Ovary (tissue), 9 donors: ENCODE data around the gene POLR2E. TPM values are rescaled to one million over a fixed set of nuclear protein-coding genes. Genes with fewer than 3 reads are reported as not detected.
"Not testable (repeated sequence)": the region's sequence is repeated elsewhere in the genome, so short reads cannot be mapped to it uniquely, and the experiment has no call there.

Experiments
- DNase-seq, 5 donors: peaks; one replicate each; pipeline ENCODE4 v3.0.0-alpha.2; 2019 to 2020
- H3K27ac ChIP-seq, 2 donors: fragments of 200-600 bp; one replicate each; pipeline versions ENCODE4 v1.5.1 to v1.8.0; 2019 to 2022
- H3K27me3 ChIP-seq: fragments of 200-600 bp; one replicate; pipeline ENCODE4 v1.8.0; 2022
- H3K36me3 ChIP-seq: fragments of 200-600 bp; sonication (generic); one replicate; pipeline ENCODE4 v1.5.1; 2019
- H3K4me1 ChIP-seq: one replicate; pipeline ENCODE4 v1.8.1; 2013; ENCODE audit warnings: mild to moderate bottlenecking, moderate library complexity; ENCODE audit not compliant: insufficient read depth
- H3K4me3 ChIP-seq: fragments of 200-600 bp; sonication (generic); one replicate; pipeline ENCODE4 v1.5.1; 2017
- H3K9me3 ChIP-seq, 2 donors: fragments of 200-600 bp in 1 of 2; sonication (generic) in 1 of 2; one replicate each; pipeline versions ENCODE4 v1.5.1 to v1.8.1; 2013 to 2019; ENCODE audit warnings: mild to moderate bottlenecking in 1 of 2, moderate library complexity in 1 of 2
- CTCF ChIP-seq, 3 donors: fragments of 450-650 bp in 2 of 3; fragments of 200-600 bp in 1 of 3; IDR thresholded peaks; one replicate each; pipeline versions ENCODE4 v1.5.1 to v1.8.0; 2016 to 2022; ENCODE audit warnings: antibody characterized with exemption in 3 of 3, mild to moderate bottlenecking in 1 of 3
- EP300 ChIP-seq: sonication (generic); formaldehyde crosslinking; IDR thresholded peaks from one replicate; pipeline ENCODE4 v1.6.1; 2017; ENCODE audit warnings: antibody characterized with exemption
- POLR2A ChIP-seq: fragments of 450-650 bp; IDR thresholded peaks from one replicate; pipeline ENCODE4 v1.6.1; 2017; ENCODE audit warnings: antibody characterized with exemption, mild to moderate bottlenecking, moderate library complexity
- WGBS, 3 donors: extraction: QIAGEN DNeasy Blood & Tissue Kit in 1 of 3; methylation state at CpG; one replicate each; pipeline versions ENCODE4 v1.1.5 to v1.1.7; 2013 to 2017; 5-methylcytosine and 5-hydroxymethylcytosine counted together
- intact Hi-C, 4 donors: fragments of 100-400 bp; cut with DNase I; formaldehyde crosslinking; loops; one replicate each; pipeline versions ENCODE4 v1.11.0 to v1.15.1; 2022 to 2023
- polyA plus RNA-seq, 2 donors: library from polyadenylated mRNA; stranded (reverse); fragments of 200-250 nt in 1 of 2; fragments of 350-450 nt in 1 of 2; fragmentation: Illumina TruSeq in 1 of 2; extraction: RNeasy Lipid Tissue Mini Kit (QIAGEN cat#74804) in 1 of 2; gene quantifications; one replicate each; pipeline ENCODE4 v1.2.3, GENCODE V29; 2013 to 2014
- total RNA-seq, 7 donors: library from RNA; depleted of rRNA in 2 of 7; stranded (reverse); fragments of >200 nt in 2 of 7; fragmentation: NEBNext Ultra II Directional in 3 of 7; extraction: Animal tissue kit (Norgen Biotek cat#: 25700) in 3 of 7; gene quantifications; one replicate each; pipeline versions ENCODE4 v1.1.0 to v1.2.4, GENCODE V29; 2016 to 2023
- donor health status: DM: no; HTN: no; CAD: no; lungs with moderate emphysema.
- donor health status: DM: no; HTN: no; CAD: no.
- donor health status: Bipolar disorder and iron deficiency.
- donor health status: DM: yes; HTN: yes; CAD: no.
- donor health status: DM: no; HTN: no; CAD: no.
- donor health status: DM: yes; HTN: yes; CAD: no.

POLR2E gene
- total and polyA plus RNA-seq, 9 donors = 11.1 to 157 (median 119) TPM

- Histone ChIP-seq H3K27ac (peak overlapping the region; percentile 79 to 83), H3K36me3 (no peaks in the 10 kb centered on the region), H3K4me1 (peaks cover 22% of the 10 kb centered on the region), H3K27me3 (no peaks in the 10 kb centered on the region), H3K9me3 (no peaks in the 10 kb centered on the region), H3K4me3 (peak overlapping the region; percentile 67)
- WGBS, 3 donors = 1 to 3% (median 2%) methylated on average over 37 to 64 of the region's 64 CpGs
- intact Hi-C loops = loop anchor here in 1 of 4 donors (5.0 kb wide), 1 partner anchor 35 kb away; no protein-coding TSS in a partner anchor
- DNase-seq = peak; percentile 76 to 84 (median 79)
- TF ChIP-seq CTCF (IDR thresholded peaks at IDR 0.05) (peak in 2 of 3 donors; percentile 33 to 42), EP300 (peak; percentile 95), POLR2A (peak; percentile 14)
Observed at GRCh38 chr19:1131718-1132551, 36.8 kb upstream of the POLR2E start.

- Histone ChIP-seq H3K36me3 (no peaks in the 10 kb centered on the region), H3K27ac (peak overlapping the region; percentile 40 to 79), H3K9me3 (no peaks in the 10 kb centered on the region), H3K27me3 (no peaks in the 10 kb centered on the region), H3K4me3 (peak overlapping the region; percentile 67), H3K4me1 (peaks cover 22% of the 10 kb centered on the region)
- peak in 1 of 5 donors; percentile 43 for DNase-seq
- TF ChIP-seq EP300 (no peak), POLR2A (no peak), CTCF (IDR thresholded peaks at IDR 0.05) (no peak)
- intact Hi-C loops = loop anchor here in 1 of 4 donors (5.0 kb wide), 1 partner anchor 36 kb away; no protein-coding TSS in a partner anchor
- 62 to 77% (median 68%) methylated on average over 19 to 22 of the region's 22 CpGs for WGBS, 3 donors
Observed at GRCh38 chr19:1130771-1131717, 35.9 kb upstream of the POLR2E start.

GRCh38 chr19:1129535-1129934 lies 34.4 kb upstream of the POLR2E start:
- Histone ChIP-seq H3K4me3 (no peak overlapping the region), H3K27ac (no peak overlapping the region), H3K4me1 (peaks cover 22% of the 10 kb centered on the region)

GRCh38 chr19:1129084-1129483 lies 33.9 kb upstream of the POLR2E start:
- intact Hi-C loops = not testable (repeated sequence)
- WGBS, 3 donors = 87 to 96% (median 93%) methylated on average over 7 of the region's 7 CpGs

More at GRCh38 chr19:1129535-1129934, 34.4 kb upstream of the POLR2E start:
- intact Hi-C loops = no loop called here
- no peaks in the 10 kb centered on the region for H3K27me3 ChIP-seq
- TF ChIP-seq CTCF (IDR thresholded peaks at IDR 0.05) = no peak
- TF ChIP-seq POLR2A = no peak
- TF ChIP-seq EP300 = no peak
- WGBS, 3 donors = 80 to 84% (median 80%) methylated on average over 15 to 18 of the region's 18 CpGs
- no peaks in the 10 kb centered on the region for H3K9me3 ChIP-seq
- H3K36me3 ChIP-seq = no peaks in the 10 kb centered on the region
- DNase-seq = no peak

More at GRCh38 chr19:1129084-1129483, 33.9 kb upstream of the POLR2E start:
- not testable (repeated sequence) for H3K36me3 ChIP-seq, H3K4me3 ChIP-seq, H3K27me3 ChIP-seq, H3K9me3 ChIP-seq, DNase-seq, H3K27ac ChIP-seq
- H3K4me1 ChIP-seq = peaks cover 22% of the 10 kb centered on the region
